ENCODE results near the gene RASEF. TPM values are rescaled to one million over a fixed set of nuclear protein-coding genes. Genes with fewer than 3 reads are reported as not detected.

Gene RASEF
- total RNA-seq, 4 donors from 2014 or later = 3.4 to 6.2 (median 4.8) TPM

GRCh38 chr9:83032065-83032625 is 30.8 kb downstream of the RASEF start:
- Histone ChIP-seq H3K4me1 (peaks cover 10% of the 10 kb centered on the region), H3K9me3 (no peaks in the 10 kb centered on the region), H3K36me3 (no peaks in the 10 kb centered on the region), H3K27me3 (no peaks in the 10 kb centered on the region), H3K27ac (no peak overlapping the region), H3K4me3 (no peak overlapping the region)
- TF ChIP-seq CTCF (IDR thresholded peaks at IDR 0.05) (no peak), POLR2AphosphoS5 (IDR thresholded peaks at IDR 0.05) (no peak), POLR2A (IDR thresholded peaks at IDR 0.05) (no peak), EP300 (IDR thresholded peaks at IDR 0.05) (no peak)
- no peak for DNase-seq (ENCODE audit: low spot score in 2 of 2)
- 38% methylated on average over 3 of the region's 3 CpGs for WGBS

GRCh38 chr9:83030391-83031107 is 32.4 kb downstream of the RASEF start:
- Histone ChIP-seq H3K27ac (no peak overlapping the region), H3K36me3 (no peaks in the 10 kb centered on the region), H3K9me3 (no peaks in the 10 kb centered on the region), H3K4me3 (no peak overlapping the region), H3K27me3 (no peaks in the 10 kb centered on the region), H3K4me1 (peaks cover 10% of the 10 kb centered on the region)
- DNase-seq (ENCODE audit: low spot score in 2 of 2) = no peak
- TF ChIP-seq POLR2AphosphoS5 (IDR thresholded peaks at IDR 0.05) = no peak
- no peak for TF ChIP-seq EP300 (IDR thresholded peaks at IDR 0.05)
- TF ChIP-seq POLR2A (IDR thresholded peaks at IDR 0.05) = no peak
- WGBS = 49% methylated on average over 6 of the region's 6 CpGs

- no peaks in the 10 kb centered on the region for H3K9me3 ChIP-seq
- no peak overlapping the region for H3K4me3 ChIP-seq
- DNase-seq (ENCODE audit: low spot score in 2 of 2) = no peak
- no peaks in the 10 kb centered on the region for H3K27me3 ChIP-seq
- WGBS = 70% methylated on average over 7 of the region's 7 CpGs
- H3K36me3 ChIP-seq = no peaks in the 10 kb centered on the region
- TF ChIP-seq EP300 (IDR thresholded peaks at IDR 0.05) (no peak), CTCF (IDR thresholded peaks at IDR 0.05) (no peak), POLR2A (IDR thresholded peaks at IDR 0.05) (no peak), POLR2AphosphoS5 (IDR thresholded peaks at IDR 0.05) (no peak)
- H3K27ac ChIP-seq = no peak overlapping the region
- H3K4me1 ChIP-seq = peaks cover 10% of the 10 kb centered on the region
Observed at GRCh38 chr9:83029531-83030137, 33.3 kb downstream of the RASEF start.

GRCh38 chr9:83027153-83027891 is 35.6 kb downstream of the RASEF start:
- peaks cover 10% of the 10 kb centered on the region for H3K4me1 ChIP-seq
- no peak overlapping the region for H3K27ac ChIP-seq
- no peak for TF ChIP-seq POLR2A (IDR thresholded peaks at IDR 0.05)
- TF ChIP-seq POLR2AphosphoS5 (IDR thresholded peaks at IDR 0.05) = no peak
- TF ChIP-seq CTCF (IDR thresholded peaks at IDR 0.05) = no peak
- TF ChIP-seq EP300 (IDR thresholded peaks at IDR 0.05) = no peak
- WGBS = 61% methylated on average over 5 of the region's 5 CpGs
- H3K36me3 ChIP-seq = no peaks in the 10 kb centered on the region
- no peak for DNase-seq (ENCODE audit: low spot score in 2 of 2)
- no peak overlapping the region for H3K4me3 ChIP-seq
- no peaks in the 10 kb centered on the region for H3K27me3 ChIP-seq
- no peaks in the 10 kb centered on the region for H3K9me3 ChIP-seq

- Histone ChIP-seq H3K9me3 (no peaks in the 10 kb centered on the region), H3K27me3 (no peaks in the 10 kb centered on the region), H3K36me3 (no peaks in the 10 kb centered on the region), H3K4me1 (peaks cover under 1% of the 10 kb centered on the region), H3K4me3 (no peak overlapping the region), H3K27ac (no peak overlapping the region)
- TF ChIP-seq CTCF (IDR thresholded peaks at IDR 0.05) (no peak), POLR2AphosphoS5 (IDR thresholded peaks at IDR 0.05) (no peak), EP300 (IDR thresholded peaks at IDR 0.05) (no peak), POLR2A (IDR thresholded peaks at IDR 0.05) (no peak)
- 44% methylated on average over 7 of the region's 7 CpGs for WGBS
- DNase-seq (ENCODE audit: low spot score in 2 of 2) = no peak
Observed at GRCh38 chr9:83024506-83025125, 38.3 kb downstream of the RASEF start.

Data from suprapubic skin (tissue), 4 donors.